CD14-positive monocyte (primary cell): ENCODE results near the gene INTS6. TPM values are rescaled to one million over a fixed set of nuclear protein-coding genes. Genes with fewer than 3 reads are reported as not detected.
A peak's percentile ranks its signal among the peaks of the same experiment; 100 is the strongest.

Source experiments
- DNase-seq, 3 donors: peaks; one replicate each; pipeline ENCODE4 v3.0.0-alpha.2; 2011 to 2022
- H2AFZ ChIP-seq: 2 replicates; pipeline ENCODE4 v1.6.0; 2012; ENCODE audit warnings: mild to moderate bottlenecking, low read depth, low read length, inconsistent platforms; ENCODE audit not compliant: insufficient read depth, poor library complexity, severe bottlenecking
- H3K27ac ChIP-seq, 2 donors: 1 replicate in 1 of 2; 2 replicates in 1 of 2; pipeline ENCODE4 v1.5.1; 2012 to 2013; ENCODE audit warnings: low read length in 2 of 2, control low read depth in 1 of 2, inconsistent platforms in 1 of 2, low read depth in 1 of 2, mild to moderate bottlenecking in 1 of 2
- H3K27me3 ChIP-seq, 2 donors: one replicate each; pipeline versions ENCODE4 v1.6.0 to v1.6.1; 2011 to 2013; ENCODE audit warnings: low read length in 2 of 2; ENCODE audit not compliant: control insufficient read depth in 2 of 2, insufficient read depth in 2 of 2
- H3K36me3 ChIP-seq, 2 donors: replicated peaks in 1 of 2; 1 replicate in 1 of 2; 2 replicates in 1 of 2; pipeline versions ENCODE4 v1.5.1 to v1.6.1; 2012 to 2013; ENCODE audit warnings: low read length in 2 of 2, control low read depth in 1 of 2, inconsistent platforms in 1 of 2, mild to moderate bottlenecking in 1 of 2; ENCODE audit not compliant: insufficient read depth in 2 of 2, control insufficient read depth in 1 of 2
- H3K4me1 ChIP-seq, 2 donors: 1 replicate in 1 of 2; 2 replicates in 1 of 2; pipeline versions ENCODE4 v1.5.1 to v1.6.1; 2012 to 2013; ENCODE audit warnings: low read length in 2 of 2, control low read depth in 1 of 2, inconsistent platforms in 1 of 2, mild to moderate bottlenecking in 1 of 2, moderate library complexity in 1 of 2; ENCODE audit not compliant: insufficient read depth in 2 of 2, control insufficient read depth in 1 of 2
- H3K4me2 ChIP-seq: replicated peaks from 2 replicates; pipeline ENCODE3; 2012; ENCODE audit warnings: low read length, moderate library complexity, mild to moderate bottlenecking; ENCODE audit not compliant: poor library complexity, severe bottlenecking; ENCODE audit errors: extremely low read depth
- H3K4me3 ChIP-seq, 3 experiments: fragments of 200-600 bp in 1 of 3; sonication (generic) in 1 of 3; replicated peaks in 1 of 3; 1 replicate in 2 of 3; 2 replicates in 1 of 3; pipeline ENCODE4 v1.5.1; 2011 to 2013; ENCODE audit warnings: low read length in 3 of 3, mild to moderate bottlenecking in 3 of 3, control low read depth in 2 of 3, low read depth in 2 of 3, inconsistent platforms in 1 of 3, moderate library complexity in 1 of 3
- H3K79me2 ChIP-seq: 2 replicates; pipeline ENCODE4 v1.6.0; 2012; ENCODE audit warnings: mild to moderate bottlenecking, control low read depth, inconsistent platforms, low read length, moderate library complexity; ENCODE audit not compliant: insufficient read depth
- H3K9ac ChIP-seq: 2 replicates; pipeline ENCODE4 v1.6.0; 2017; ENCODE audit warnings: low read length, mild to moderate bottlenecking; ENCODE audit not compliant: insufficient read depth, poor library complexity, severe bottlenecking
- H3K9me3 ChIP-seq, 2 donors: replicated peaks in 1 of 2; 1 replicate in 1 of 2; 2 replicates in 1 of 2; pipeline versions ENCODE4 v1.5.1 to v1.6.1; 2012 to 2013; ENCODE audit warnings: low read length in 2 of 2, control low read depth in 1 of 2; ENCODE audit not compliant: control insufficient read depth in 1 of 2, insufficient read depth in 1 of 2
- H4K20me1 ChIP-seq: 2 replicates; pipeline ENCODE4 v1.6.0; 2012; ENCODE audit warnings: mild to moderate bottlenecking, low read length, control low read depth, moderate library complexity; ENCODE audit not compliant: insufficient read depth
- H3K27ac Mint-ChIP-seq, 7 donors: one replicate each; pipeline ENCODE4 v1.8.0; 2020; ENCODE audit warnings: mild to moderate bottlenecking in 7 of 7, mixed read lengths in 7 of 7, moderate library complexity in 6 of 7, inconsistent platforms in 2 of 7
- H3K27me3 Mint-ChIP-seq, 3 donors: one replicate each; pipeline ENCODE4 v1.8.0; 2021 to 2022; ENCODE audit warnings: low read depth in 3 of 3, mild to moderate bottlenecking in 3 of 3, mixed read lengths in 3 of 3, moderate library complexity in 3 of 3, inconsistent platforms in 1 of 3
- H3K36me3 Mint-ChIP-seq, 2 donors: one replicate each; pipeline ENCODE4 v1.8.0; 2020; ENCODE audit warnings: mixed read lengths in 2 of 2, inconsistent platforms in 1 of 2, mild to moderate bottlenecking in 1 of 2
- H3K4me1 Mint-ChIP-seq: one replicate; pipeline ENCODE4 v1.8.0; 2020; ENCODE audit warnings: mild to moderate bottlenecking, mixed read lengths
- H3K4me3 Mint-ChIP-seq, 2 donors: one replicate each; pipeline ENCODE4 v1.8.0; 2020; ENCODE audit warnings: mild to moderate bottlenecking in 2 of 2, mixed read lengths in 2 of 2, moderate library complexity in 1 of 2
- H3K9me3 Mint-ChIP-seq, 7 donors: one replicate each; pipeline ENCODE4 v1.8.0; 2020 to 2022; ENCODE audit warnings: mixed read lengths in 7 of 7, mild to moderate bottlenecking in 6 of 7, moderate library complexity in 6 of 7, inconsistent platforms in 2 of 7
- CTCF ChIP-seq: fragments of 200-600 bp; IDR thresholded peaks from one replicate; pipeline ENCODE4 v1.8.0; 2022; ENCODE audit warnings: antibody characterized with exemption, mild to moderate bottlenecking
- WGBS: methylation state at CpG from one replicate; pipeline ENCODE4 v1.1.5; 2013; ENCODE audit warnings: missing lambda C conversion rate; ENCODE audit not compliant: insufficient coverage; 5-methylcytosine and 5-hydroxymethylcytosine counted together
- intact Hi-C, 2 donors: fragments of 100-400 bp; cut with micrococcal nuclease; formaldehyde crosslinking; loops; one replicate each; pipeline versions ENCODE4 v1.15.0 to v1.15.1; 2023
- polyA plus RNA-seq, 3 donors: library from polyadenylated mRNA; depleted of rRNA in 1 of 3; unstranded in 2 of 3; stranded (reverse) in 1 of 3; fragments of 300-500 nt in 2 of 3; fragments of >200 nt in 1 of 3; fragmentation: Illumina TruSeq in 2 of 3; gene quantifications; 1 replicate in 2 of 3; 2 replicates in 1 of 3; pipeline ENCODE4 v1.2.3, GENCODE V29; 2012 to 2021

Gene INTS6
- polyA plus RNA-seq, 3 donors = 10.8 to 13.2 (median 11.6) TPM

GRCh38 chr13:51478418-51479198 lies 25.8 kb upstream of the INTS6 start:
- Histone ChIP-seq H2AFZ (no peak overlapping the region), H3K36me3 (no peaks in the 10 kb centered on the region), H3K4me2 (no peak overlapping the region), H3K79me2 (no peaks in the 10 kb centered on the region), H4K20me1 (no peaks in the 10 kb centered on the region), H3K27me3 (no peaks in the 10 kb centered on the region), H3K27ac (no peak overlapping the region), H3K9ac (no peak overlapping the region), H3K4me1 (no peaks in the 10 kb centered on the region), H3K9me3 (no peaks in the 10 kb centered on the region), H3K4me3 (no peak overlapping the region)
- Mint-ChIP-seq H3K27me3 (no peaks in the 10 kb centered on the region), H3K9me3 (peaks cover 0 to 7% (median 3%) of the 10 kb centered on the region in 7 donors), H3K4me3 (no peak overlapping the region), H3K4me1 (no peaks in the 10 kb centered on the region), H3K36me3 (no peaks in the 10 kb centered on the region), H3K27ac (peak overlapping the region in 1 of 7 donors; percentile 24)
- TF ChIP-seq CTCF = no peak
- intact Hi-C loops = no loop called here
- 100% methylated on average over 3 of the region's 8 CpGs for WGBS
- DNase-seq = no peak

GRCh38 chr13:51477653-51478324 lies 25.0 kb upstream of the INTS6 start:
- DNase-seq = no peak
- Histone ChIP-seq H3K79me2 (no peaks in the 10 kb centered on the region), H3K36me3 (no peaks in the 10 kb centered on the region), H3K27ac (no peak overlapping the region), H3K4me2 (no peak overlapping the region), H3K27me3 (no peaks in the 10 kb centered on the region), H4K20me1 (no peaks in the 10 kb centered on the region), H3K9ac (no peak overlapping the region), H3K4me3 (no peak overlapping the region), H2AFZ (no peak overlapping the region), H3K9me3 (no peaks in the 10 kb centered on the region), H3K4me1 (no peaks in the 10 kb centered on the region)
- intact Hi-C loops = no loop called here
- TF ChIP-seq CTCF = no peak
- Mint-ChIP-seq H3K36me3 (no peaks in the 10 kb centered on the region), H3K27me3 (no peaks in the 10 kb centered on the region), H3K4me1 (no peaks in the 10 kb centered on the region), H3K4me3 (no peak overlapping the region), H3K27ac (no peak overlapping the region), H3K9me3 (peaks cover 0 to 3% (median under 1%) of the 10 kb centered on the region in 7 donors)
- WGBS = no CpG with 5 or more reads among the region's 2 CpGs
